IPS-18c (cell line): ENCODE results near the gene ADAMTS5.

Experiments
- H3K4me3 ChIP-seq: 2 replicates; pipeline ENCODE4 v1.7.0; 2013; ENCODE audit warnings: low read depth, mild to moderate bottlenecking, low read length, moderate library complexity; ENCODE audit not compliant: insufficient read depth
- H3K9me3 ChIP-seq: one replicate; pipeline ENCODE4 v1.6.1; 2013; ENCODE audit warnings: mild to moderate bottlenecking, low read length, moderate library complexity; ENCODE audit not compliant: control insufficient read depth, insufficient read depth

The ADAMTS5 gene

GRCh38 chr21:26918323-26919079 lies 48.4 kb downstream of the ADAMTS5 start:
- H3K4me3 ChIP-seq: no peak overlapping the region

DNA sequence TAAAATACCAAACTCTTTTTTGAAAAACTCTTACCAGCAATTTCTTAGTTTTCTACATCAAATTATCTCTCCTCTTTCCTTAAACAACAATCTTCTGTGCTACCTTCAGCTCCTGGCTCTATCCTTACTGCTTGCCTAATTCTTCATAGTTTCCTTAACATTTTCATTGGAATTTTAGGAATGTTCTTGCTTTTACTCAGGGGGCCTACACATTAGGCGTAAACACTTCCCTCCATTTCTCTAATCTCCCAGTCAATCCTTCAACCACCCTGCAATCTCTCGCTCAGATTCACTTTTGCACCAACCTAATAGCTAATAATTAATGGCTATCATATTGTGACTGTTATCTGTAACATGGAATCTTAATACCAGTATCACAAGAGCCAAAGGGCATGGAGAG lies 50.1 kb downstream of the ADAMTS5 start:
- H3K9me3 ChIP-seq: no peaks in the 10 kb centered on the region
- no peak overlapping the region for H3K4me3 ChIP-seq

More at GRCh38 chr21:26918323-26919079, 48.4 kb downstream of the ADAMTS5 start:
- no peaks in the 10 kb centered on the region for H3K9me3 ChIP-seq

DNA sequence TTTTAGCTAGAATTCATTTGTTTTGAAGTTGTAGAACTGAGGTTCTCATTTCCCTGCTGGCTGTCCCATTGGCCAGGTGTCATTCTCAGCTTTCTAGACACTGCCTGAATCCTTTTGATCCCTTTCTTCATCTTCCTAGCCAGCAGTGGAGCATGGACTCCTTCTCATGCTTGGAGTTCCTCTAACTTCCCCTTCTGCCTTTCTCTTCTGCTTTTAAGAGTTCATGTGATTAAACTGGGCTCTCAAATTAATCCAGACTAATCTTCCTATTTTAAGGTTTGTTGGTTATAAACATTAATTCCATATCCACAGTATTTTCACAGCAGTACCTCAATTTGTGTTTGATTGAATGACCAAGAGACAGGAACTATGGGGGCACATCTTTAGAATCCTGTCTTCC lies 52.3 kb downstream of the ADAMTS5 start:
- Histone ChIP-seq H3K9me3 (no peaks in the 10 kb centered on the region), H3K4me3 (no peak overlapping the region)

DNA sequence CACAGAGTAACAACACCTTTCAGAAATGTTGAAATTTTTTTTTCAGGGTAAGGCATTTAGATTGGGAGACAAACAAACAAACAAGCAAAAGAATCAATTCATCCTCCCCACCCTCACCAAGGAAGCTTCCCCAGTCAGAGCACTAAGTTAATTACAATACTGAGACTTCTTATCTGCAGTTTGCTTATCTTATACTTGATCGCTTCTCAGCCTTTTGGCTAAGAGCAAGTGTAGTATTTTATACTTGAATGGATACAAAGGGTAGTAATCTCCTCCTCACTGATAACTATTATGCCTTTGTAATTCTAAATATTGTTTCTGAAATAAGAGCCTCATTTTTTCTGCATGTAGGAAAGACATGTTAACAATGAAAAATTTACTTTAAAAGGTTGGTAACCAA lies 54.4 kb downstream of the ADAMTS5 start:
- no peaks in the 10 kb centered on the region for H3K9me3 ChIP-seq
- no peak overlapping the region for H3K4me3 ChIP-seq

- H3K4me3 ChIP-seq: no peak overlapping the region
- H3K9me3 ChIP-seq: no peaks in the 10 kb centered on the region
Observed at GRCh38 chr21:26909972-26910371, 56.9 kb downstream of the ADAMTS5 start.

GRCh38 chr21:26900980-26901379 lies 65.9 kb downstream of the ADAMTS5 start:
- no peak overlapping the region for H3K4me3 ChIP-seq

GRCh38 chr21:26892151-26892550 lies 74.7 kb downstream of the ADAMTS5 start:
- Histone ChIP-seq H3K4me3 (no peak overlapping the region), H3K9me3 (no peaks in the 10 kb centered on the region)

More at GRCh38 chr21:26900980-26901379, 65.9 kb downstream of the ADAMTS5 start:
- H3K9me3 ChIP-seq: no peaks in the 10 kb centered on the region

DNA sequence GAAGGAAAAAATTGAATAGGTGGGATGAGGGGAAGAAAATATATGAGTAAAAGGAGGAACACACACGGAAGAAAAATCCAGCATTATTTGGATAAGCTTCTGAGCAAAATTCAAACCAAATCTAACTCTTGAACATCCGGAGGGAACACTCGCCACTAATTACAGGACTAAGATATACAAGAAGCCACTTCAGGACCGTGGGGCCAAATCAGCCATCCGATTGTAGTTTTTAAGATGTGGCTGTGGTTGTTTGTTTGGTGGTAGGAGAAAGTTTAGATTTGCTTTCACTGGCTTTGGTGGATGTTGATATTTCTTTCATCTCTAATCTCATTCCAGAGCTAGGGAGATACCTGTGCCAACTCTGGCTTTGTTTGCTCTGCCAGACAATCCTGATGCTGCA lies 78.0 kb downstream of the ADAMTS5 start:
- no peak overlapping the region for H3K4me3 ChIP-seq
- no peaks in the 10 kb centered on the region for H3K9me3 ChIP-seq

DNA sequence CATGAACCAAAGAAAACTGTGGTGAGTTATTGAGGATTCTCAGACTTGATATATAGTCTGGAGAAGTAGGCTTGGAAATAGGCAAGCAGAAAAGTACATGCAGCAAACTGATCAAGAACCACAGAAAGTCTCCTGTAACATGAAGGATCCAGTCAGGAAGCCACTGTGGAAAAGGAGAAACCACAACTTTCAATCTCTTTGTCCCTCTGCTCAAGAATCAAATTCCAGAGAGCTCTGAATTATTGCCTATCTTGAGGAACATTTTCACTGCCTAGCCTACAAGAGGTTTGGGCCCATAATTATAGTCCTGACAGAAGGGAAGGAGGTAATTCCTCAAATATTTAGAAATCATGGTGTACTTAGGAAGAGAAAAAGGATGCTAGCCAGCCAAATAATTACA lies 78.6 kb downstream of the ADAMTS5 start:
- Histone ChIP-seq H3K4me3 (no peak overlapping the region), H3K9me3 (no peaks in the 10 kb centered on the region)

DNA sequence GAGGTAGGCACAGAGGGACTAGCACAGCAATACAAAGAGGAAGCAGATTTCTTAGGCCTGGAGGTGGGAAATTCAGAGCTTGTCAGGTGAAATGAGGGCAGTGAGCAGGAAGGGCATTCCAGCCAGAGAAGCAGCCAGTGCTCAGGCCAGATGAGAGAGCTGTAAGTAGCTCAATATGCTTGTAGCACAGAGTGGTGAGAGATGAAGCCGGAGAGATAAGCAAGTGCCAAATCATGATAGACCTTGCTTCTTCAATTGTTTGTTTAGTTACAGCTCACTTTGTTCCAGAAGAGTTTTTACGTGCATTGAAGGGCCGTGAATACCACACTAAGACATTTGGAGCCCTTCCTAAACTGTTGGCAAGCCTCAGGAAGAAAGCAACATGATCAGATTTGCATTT lies 79.6 kb downstream of the ADAMTS5 start:
- Histone ChIP-seq H3K9me3 (no peaks in the 10 kb centered on the region), H3K4me3 (no peak overlapping the region)

DNA sequence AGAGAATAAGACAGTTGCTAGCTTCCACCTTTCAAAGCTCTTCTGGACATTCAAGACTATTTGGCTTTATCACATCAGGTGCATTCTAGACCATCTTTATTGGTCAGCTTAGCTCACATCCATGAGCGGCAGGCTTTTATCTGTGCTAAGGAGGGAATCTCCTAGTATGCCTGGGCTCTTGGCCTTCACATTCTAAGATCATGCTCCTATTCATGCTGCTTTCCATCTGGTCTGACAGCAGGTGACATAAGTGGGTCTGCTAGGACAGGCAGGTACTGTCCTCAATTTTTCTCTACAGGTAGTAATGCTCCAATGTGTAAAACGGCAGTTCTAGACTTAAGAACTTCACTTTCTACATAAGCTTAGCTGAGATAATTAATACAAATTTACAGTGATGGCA lies 82.5 kb downstream of the ADAMTS5 start:
- Histone ChIP-seq H3K9me3 (no peaks in the 10 kb centered on the region), H3K4me3 (no peak overlapping the region)

DNA sequence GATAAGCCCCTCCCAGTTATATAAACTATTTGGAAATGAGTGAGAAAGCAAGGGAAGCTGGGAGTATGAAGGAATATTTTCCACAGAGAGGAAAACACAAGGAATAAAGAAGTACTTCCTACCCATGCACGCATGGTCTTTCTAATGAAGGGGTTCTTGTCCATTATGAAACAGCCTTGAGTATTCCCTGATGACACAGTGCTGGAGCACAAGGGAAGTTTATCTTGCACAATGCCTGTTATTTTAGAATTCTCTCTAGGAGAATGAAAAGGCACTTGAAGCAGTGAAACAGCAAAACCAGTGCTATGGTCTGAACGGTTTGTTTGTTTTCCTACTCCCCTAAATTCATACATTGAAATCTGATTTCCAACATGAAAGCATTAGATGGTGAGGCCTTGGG lies 83.1 kb downstream of the ADAMTS5 start:
- Histone ChIP-seq H3K4me3 (no peak overlapping the region), H3K9me3 (no peaks in the 10 kb centered on the region)

DNA sequence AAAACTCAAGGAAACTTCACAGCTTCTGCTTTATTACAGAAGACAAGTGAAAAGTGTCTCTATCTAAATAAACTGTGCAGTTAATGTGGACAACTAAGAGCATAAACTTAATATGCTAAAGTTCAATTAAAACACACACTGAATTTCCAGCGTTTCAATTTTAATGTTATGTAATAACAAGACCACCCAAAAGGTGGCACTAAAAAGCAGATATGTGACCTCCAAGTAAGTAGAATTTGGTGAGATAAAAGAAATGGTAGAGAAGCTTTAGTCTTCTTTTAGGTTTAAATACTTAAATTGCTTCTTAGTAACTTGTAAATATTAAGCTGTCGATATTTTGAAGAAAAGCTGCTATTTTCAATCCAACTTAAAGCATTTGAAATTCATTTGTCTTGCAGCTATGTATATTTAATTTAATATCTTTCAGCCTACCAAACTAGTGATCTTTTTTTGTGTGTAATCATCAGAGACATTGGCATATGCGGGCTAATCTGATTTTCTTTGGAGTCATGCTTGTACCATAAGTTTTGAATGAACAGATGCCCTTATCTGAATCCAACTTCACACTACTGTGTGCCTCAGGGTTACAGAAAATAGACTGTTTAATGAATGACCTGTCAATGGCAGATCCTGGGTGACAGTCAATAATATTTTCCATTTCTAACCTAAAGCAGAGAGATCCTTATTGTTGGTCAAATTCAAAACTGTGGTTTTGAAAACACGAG lies 85.2 kb downstream of the ADAMTS5 start:
- Histone ChIP-seq H3K9me3 (no peaks in the 10 kb centered on the region), H3K4me3 (no peak overlapping the region)

GRCh38 chr21:26877018-26877417 lies 89.9 kb downstream of the ADAMTS5 start:
- Histone ChIP-seq H3K4me3 (no peak overlapping the region), H3K9me3 (no peaks in the 10 kb centered on the region)

- Histone ChIP-seq H3K4me3 (no peak overlapping the region), H3K9me3 (no peaks in the 10 kb centered on the region)
Observed at GRCh38 chr21:26874347-26874746, 92.5 kb downstream of the ADAMTS5 start.
